Thymus (tissue), 11 donors: ENCODE data around the gene DIPK1A. TPM values are rescaled to one million over a fixed set of nuclear protein-coding genes. Genes with fewer than 3 reads are reported as not detected.
A peak's percentile ranks its signal among the peaks of the same experiment; 100 is the strongest.

Source experiments
- DNase-seq, 9 donors: peaks; one replicate each; pipeline ENCODE4 v3.0.0-alpha.2; 2013; ENCODE audit warnings: low spot score in 9 of 9, low read depth in 6 of 9, missing footprints in 1 of 9
- H3K27ac ChIP-seq, 2 donors: one replicate each; pipeline ENCODE4 v1.5.1; 2013; ENCODE audit warnings: control low read depth in 1 of 2, low read depth in 1 of 2, low read length in 1 of 2, mild to moderate bottlenecking in 1 of 2, moderate library complexity in 1 of 2
- H3K27me3 ChIP-seq, 2 donors: one replicate each; pipeline ENCODE4 v1.5.1; 2013; ENCODE audit warnings: low read length in 1 of 2; ENCODE audit not compliant: control insufficient read depth in 2 of 2, insufficient read depth in 1 of 2
- H3K36me3 ChIP-seq, 2 donors: one replicate each; pipeline ENCODE4 v1.5.1; 2013; ENCODE audit warnings: low read length in 1 of 2, mild to moderate bottlenecking in 1 of 2, moderate library complexity in 1 of 2; ENCODE audit not compliant: control insufficient read depth in 2 of 2, insufficient read depth in 2 of 2
- H3K4me1 ChIP-seq, 2 donors: one replicate each; pipeline ENCODE4 v1.5.1; 2013; ENCODE audit warnings: low read length in 2 of 2; ENCODE audit not compliant: control insufficient read depth in 2 of 2, insufficient read depth in 2 of 2
- H3K4me3 ChIP-seq, 2 donors: one replicate each; pipeline ENCODE4 v1.5.1; 2013; ENCODE audit warnings: low read length in 2 of 2, control low read depth in 1 of 2, mild to moderate bottlenecking in 1 of 2
- H3K9me3 ChIP-seq, 2 donors: one replicate each; pipeline ENCODE4 v1.5.1; 2013; ENCODE audit warnings: low read length in 1 of 2, mild to moderate bottlenecking in 1 of 2; ENCODE audit not compliant: control insufficient read depth in 2 of 2, insufficient read depth in 1 of 2
- WGBS: extraction: QIAGEN DNeasy Blood & Tissue Kit; methylation state at CpG from one replicate; pipeline ENCODE4 v1.1.7; 2013; 5-methylcytosine and 5-hydroxymethylcytosine counted together
- polyA plus RNA-seq: library from polyadenylated mRNA; stranded (reverse); fragments of 200-250 nt; gene quantifications from one replicate; pipeline ENCODE4 v1.2.3, GENCODE V29; 2013
- total RNA-seq: library from RNA; stranded (reverse); fragments of 120-200 nt; gene quantifications from one replicate; pipeline ENCODE4 v1.2.4, GENCODE V29; 2013
- donor health status: healthy.

The DIPK1A gene
- total and polyA plus RNA-seq, 2 donors: 11.9 to 13.1 TPM

DNA sequence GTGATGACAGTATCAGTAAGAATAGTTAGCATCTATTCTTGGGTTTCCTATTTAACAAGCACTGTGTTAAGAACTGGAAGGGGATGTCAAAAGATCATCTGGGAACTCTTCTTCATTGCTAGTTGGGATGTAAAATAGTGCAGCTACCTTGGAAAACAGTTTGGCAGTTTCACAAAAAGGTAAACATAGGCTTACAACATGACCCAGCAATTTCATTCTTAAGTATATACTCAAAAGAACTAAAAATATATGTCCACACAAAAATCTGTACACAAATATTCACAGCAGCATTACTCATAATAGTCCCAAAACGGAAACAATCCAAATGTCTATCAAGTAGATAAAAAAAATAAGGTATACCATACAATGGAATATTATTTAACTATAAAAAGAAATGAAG, 45.7 kb downstream of the DIPK1A start:
- H3K36me3 ChIP-seq: no peaks in the 10 kb centered on the region
- 42% methylated on average over 1 of the region's 1 CpG for WGBS
- H3K27ac ChIP-seq: no peak overlapping the region
- DNase-seq: no peak
- H3K4me3 ChIP-seq: no peak overlapping the region
- no peaks in the 10 kb centered on the region for H3K9me3 ChIP-seq
- H3K27me3 ChIP-seq: no peaks in the 10 kb centered on the region
- H3K4me1 ChIP-seq: no peaks in the 10 kb centered on the region

DNA sequence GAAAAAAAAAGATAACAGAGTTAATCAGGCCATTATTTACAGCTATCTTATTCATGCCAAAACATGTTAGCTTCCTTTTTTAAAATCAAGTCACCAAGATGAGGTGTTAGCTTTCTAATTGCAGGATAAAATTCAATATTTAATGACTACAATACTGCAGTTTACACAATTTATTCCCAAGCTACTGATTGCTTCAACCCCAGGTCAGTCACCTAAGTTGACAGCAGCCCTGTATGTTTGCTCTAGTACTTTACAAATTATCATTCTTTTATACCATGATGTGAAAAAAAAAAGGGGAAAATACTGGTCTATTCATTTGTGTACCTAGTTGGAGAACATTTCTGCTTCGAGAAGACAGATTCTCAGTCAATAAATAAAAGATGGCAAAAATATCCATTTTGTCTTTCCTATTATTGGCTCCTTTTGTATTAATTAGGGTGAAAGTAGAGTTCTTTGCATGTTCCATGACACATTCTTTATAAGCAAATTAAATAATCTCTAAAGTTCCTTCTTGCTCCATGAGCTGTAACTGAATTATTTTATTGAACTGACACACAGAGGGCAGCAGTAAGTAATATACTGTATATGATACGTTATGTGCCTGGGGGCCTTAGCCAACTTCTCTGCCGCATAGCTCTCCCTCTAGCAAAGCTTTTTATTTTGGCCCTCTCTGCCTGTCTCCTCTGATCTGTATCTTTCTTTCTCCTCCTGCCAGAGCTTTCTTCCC, 48.0 kb downstream of the DIPK1A start:
- H3K27ac ChIP-seq: no peak overlapping the region
- no peaks in the 10 kb centered on the region for H3K27me3 ChIP-seq
- no peaks in the 10 kb centered on the region for H3K9me3 ChIP-seq
- DNase-seq: no peak
- H3K4me1 ChIP-seq: no peaks in the 10 kb centered on the region
- H3K36me3 ChIP-seq: no peaks in the 10 kb centered on the region
- no peak overlapping the region for H3K4me3 ChIP-seq
- WGBS: 97% methylated on average over 3 of the region's 3 CpGs

DNA sequence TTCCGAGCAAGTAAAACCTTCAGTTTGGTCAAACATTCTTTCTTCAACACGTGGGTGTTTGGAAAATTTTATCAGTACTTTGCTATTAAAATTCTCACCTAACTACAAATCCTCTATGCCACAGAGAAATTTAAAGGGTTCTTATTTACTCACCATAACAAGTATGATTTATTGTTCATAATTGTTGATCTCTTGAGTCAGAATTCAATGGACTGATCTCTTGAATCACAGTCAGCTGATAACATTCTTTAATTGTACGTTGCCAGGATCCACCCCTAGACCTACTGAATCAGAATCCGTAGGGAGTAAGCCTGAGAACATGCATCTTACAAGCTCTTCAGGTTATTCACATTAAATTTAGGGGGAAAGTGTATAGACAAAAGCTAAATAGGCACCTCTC, 51.2 kb downstream of the DIPK1A start:
- H3K4me3 ChIP-seq: no peak overlapping the region

DNA sequence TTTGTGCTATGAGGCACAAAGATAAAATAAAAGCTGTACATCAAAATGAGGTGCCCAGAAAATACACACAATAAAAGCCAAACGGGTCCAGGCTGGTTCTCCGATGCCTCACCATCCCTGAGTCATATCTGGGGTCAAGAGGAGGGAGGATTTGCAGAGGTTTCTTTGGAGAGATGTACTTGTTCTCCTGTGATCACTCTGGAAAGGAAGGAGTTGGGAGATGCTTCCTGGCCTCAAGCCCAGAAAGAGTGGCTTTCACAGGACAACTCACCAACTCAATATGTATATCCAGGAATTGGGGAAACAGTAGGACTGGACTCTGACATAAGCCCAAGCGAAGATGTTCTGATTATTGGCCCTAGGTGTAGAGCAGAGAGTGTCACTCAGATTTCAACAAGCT, 51.9 kb downstream of the DIPK1A start:
- Histone ChIP-seq H3K27ac (no peak overlapping the region), H3K36me3 (no peaks in the 10 kb centered on the region), H3K27me3 (no peaks in the 10 kb centered on the region), H3K4me1 (no peaks in the 10 kb centered on the region), H3K4me3 (no peak overlapping the region), H3K9me3 (no peaks in the 10 kb centered on the region)
- DNase-seq: no peak
- 98% methylated on average over 3 of the region's 3 CpGs for WGBS

More for the DNA sequence above, 51.2 kb downstream of the DIPK1A start:
- no peaks in the 10 kb centered on the region for H3K9me3 ChIP-seq
- H3K27ac ChIP-seq: no peak overlapping the region
- no peaks in the 10 kb centered on the region for H3K27me3 ChIP-seq
- no peaks in the 10 kb centered on the region for H3K36me3 ChIP-seq
- 95% methylated on average over 4 of the region's 4 CpGs for WGBS
- H3K4me1 ChIP-seq: no peaks in the 10 kb centered on the region
- no peak for DNase-seq

DNA sequence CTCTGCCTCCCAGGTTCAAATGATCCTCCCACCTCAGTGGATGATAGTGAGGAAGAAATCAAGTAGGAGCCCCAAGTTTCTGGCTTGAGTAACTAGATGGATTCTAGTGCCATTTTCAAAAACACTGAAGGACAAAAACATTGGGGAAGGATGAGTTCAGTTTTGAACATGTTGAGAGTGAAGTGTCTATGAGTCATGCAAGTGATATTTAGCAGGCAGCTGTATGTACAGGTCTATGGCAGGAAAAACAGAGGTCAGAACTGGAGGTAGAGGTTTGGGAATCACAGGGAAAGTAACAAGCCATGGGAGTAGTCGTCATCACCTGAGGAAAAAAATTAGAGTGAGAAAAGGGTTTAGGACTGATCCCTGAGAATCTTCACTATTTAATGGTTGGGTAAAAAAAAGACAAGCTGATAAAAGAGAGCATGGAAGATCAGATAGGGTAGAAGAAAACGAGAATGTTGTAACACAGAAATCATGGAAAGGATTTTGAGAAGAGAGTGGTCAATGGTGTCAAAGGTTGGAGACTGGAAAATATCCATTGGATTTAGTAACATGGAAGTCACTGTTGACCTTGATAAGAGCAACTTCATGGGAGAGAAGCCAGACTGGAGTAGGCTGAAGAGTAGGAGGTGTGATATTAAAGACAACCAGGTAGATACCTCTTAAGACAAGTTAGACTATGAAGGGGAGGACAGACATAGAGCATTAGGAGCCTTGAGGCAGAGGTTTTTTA, 53.1 kb downstream of the DIPK1A start:
- Histone ChIP-seq H3K4me3 (no peak overlapping the region), H3K36me3 (no peaks in the 10 kb centered on the region), H3K27me3 (no peaks in the 10 kb centered on the region), H3K9me3 (no peaks in the 10 kb centered on the region), H3K27ac (peak overlapping the region in 1 of 2 donors; percentile 26), H3K4me1 (no peaks in the 10 kb centered on the region)
- no peak for DNase-seq
- 92% methylated on average over 2 of the region's 2 CpGs for WGBS

DNA sequence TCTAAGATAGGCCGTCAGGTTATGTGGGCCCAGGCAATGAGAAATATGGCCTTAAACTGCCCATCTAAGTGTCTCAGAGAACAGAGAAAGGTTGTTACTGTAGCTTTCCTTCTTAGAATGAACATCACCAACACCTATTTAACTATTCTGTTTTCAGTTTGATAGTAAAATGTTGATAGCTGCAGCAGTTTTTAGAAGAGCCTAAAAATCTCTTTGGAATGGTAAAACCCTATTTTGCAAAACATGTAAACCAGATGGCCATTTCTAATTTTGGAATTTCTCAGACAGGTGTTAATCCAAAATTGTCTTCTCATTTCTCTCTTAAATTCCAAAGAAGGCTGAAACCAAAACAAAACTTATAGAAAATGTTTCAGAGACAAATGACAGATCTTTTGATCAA, 57.5 kb downstream of the DIPK1A start:
- peak in 1 of 9 donors; percentile 19 for DNase-seq
- Histone ChIP-seq H3K4me3 (no peak overlapping the region), H3K9me3 (peaks cover 0 to 5% of the 10 kb centered on the region in 2 donors), H3K36me3 (peaks cover 0 to 6% of the 10 kb centered on the region in 2 donors), H3K27me3 (no peaks in the 10 kb centered on the region), H3K4me1 (peaks cover 14 to 19% of the 10 kb centered on the region in 2 donors), H3K27ac (no peak overlapping the region)
- WGBS: 95% methylated on average over 1 of the region's 1 CpG

DNA sequence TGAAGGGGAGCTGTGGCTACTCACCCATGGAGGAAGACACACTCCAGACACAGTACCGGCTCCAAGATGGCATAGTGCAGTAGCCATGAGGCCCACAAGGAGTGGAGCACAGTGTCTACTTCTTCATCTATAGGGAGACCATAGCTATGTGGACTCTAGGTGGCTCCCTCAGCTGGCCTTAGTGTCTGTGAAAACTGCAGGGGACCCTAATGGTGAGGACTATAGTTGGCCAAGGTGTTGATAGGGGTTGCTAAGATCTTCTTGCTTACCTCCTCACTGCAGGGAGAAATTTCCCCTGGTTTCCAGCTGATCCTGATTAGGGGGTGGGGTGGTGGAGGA, 58.9 kb downstream of the DIPK1A start:
- H3K4me1 ChIP-seq: peaks cover 14 to 19% of the 10 kb centered on the region in 2 donors
- WGBS: 100% methylated on average over 1 of the region's 1 CpG
- H3K36me3 ChIP-seq: peaks cover 0 to 6% of the 10 kb centered on the region in 2 donors
- no peak for DNase-seq
- H3K9me3 ChIP-seq: peaks cover 0 to 13% of the 10 kb centered on the region in 2 donors
- H3K4me3 ChIP-seq: no peak overlapping the region
- H3K27me3 ChIP-seq: no peaks in the 10 kb centered on the region
- no peak overlapping the region for H3K27ac ChIP-seq

DNA sequence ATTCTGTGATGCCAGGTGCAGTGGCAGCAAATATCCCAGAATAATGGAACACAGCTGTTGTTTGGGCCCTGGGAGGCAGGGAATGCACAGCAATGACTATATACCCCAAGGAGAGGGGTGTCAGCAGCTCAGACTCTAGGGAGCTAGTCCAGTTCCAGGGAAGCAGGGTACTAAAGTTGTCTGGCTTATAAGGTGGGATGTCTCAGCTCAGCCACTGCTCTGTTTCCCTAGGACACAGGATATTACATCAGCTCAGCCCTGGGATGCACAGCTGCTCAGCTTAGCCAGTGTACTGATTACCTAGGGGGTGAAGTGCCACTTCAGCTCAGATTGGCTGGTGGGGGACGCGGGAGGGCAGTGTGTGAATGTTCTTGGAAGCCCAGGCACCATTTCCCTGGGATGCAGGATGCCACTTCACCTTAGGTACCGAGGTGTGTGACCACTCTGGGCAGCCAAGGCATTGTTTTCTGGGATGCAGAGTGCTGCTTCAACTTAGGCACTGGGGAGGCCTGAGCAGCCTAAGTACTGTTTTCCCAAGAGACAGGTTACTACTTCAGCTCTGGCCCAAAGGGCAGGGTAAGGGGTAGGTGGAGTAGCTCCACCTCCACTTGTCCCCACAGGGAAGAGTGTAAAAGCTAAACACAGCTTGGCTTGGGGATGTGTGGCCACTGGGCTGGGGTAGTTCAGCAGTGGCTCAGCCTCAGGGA, 59.4 kb downstream of the DIPK1A start:
- no peak overlapping the region for H3K27ac ChIP-seq

DNA sequence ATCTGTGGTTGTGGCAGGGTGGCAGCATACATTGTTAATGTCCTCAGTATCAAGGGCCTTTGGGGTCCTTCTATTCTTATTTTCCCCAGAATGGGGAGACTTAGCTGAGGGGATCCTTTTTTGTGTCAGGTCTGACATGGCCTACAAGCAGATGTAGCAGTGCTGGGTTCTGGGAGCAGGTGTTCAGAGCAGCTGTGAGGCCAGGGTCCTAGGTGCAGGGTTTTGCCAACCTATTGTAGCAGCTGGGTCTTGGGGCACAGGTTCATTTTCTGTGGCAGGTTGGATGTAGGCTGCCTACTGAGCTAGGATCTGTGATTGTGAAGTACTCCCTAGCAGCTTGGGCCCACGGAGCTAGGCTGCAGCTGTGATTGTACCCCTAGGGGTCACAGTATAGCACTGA, 60.1 kb downstream of the DIPK1A start:
- DNase-seq: peak in 5 of 9 donors; percentile 48 to 75 (median 59)
- Histone ChIP-seq H3K4me3 (no peak overlapping the region), H3K27ac (peak overlapping the region; percentile 12 to 39), H3K36me3 (peaks cover 0 to 6% of the 10 kb centered on the region in 2 donors), H3K4me1 (peaks cover 14 to 19% of the 10 kb centered on the region in 2 donors), H3K9me3 (peaks cover 0 to 13% of the 10 kb centered on the region in 2 donors), H3K27me3 (no peaks in the 10 kb centered on the region)
- WGBS: 83% methylated on average over 1 of the region's 1 CpG

More for the DNA sequence above, 59.4 kb downstream of the DIPK1A start:
- WGBS: over 99% methylated on average over 3 of the region's 3 CpGs
- Histone ChIP-seq H3K9me3 (peaks cover 0 to 13% of the 10 kb centered on the region in 2 donors), H3K4me3 (no peak overlapping the region), H3K36me3 (peaks cover 0 to 6% of the 10 kb centered on the region in 2 donors), H3K4me1 (peaks cover 14 to 19% of the 10 kb centered on the region in 2 donors), H3K27me3 (no peaks in the 10 kb centered on the region)
- no peak for DNase-seq
